SU-DHL-6 (cell line): ENCODE measurements around the gene SELENOT.

ENCODE experiments used
- CTCF ChIP-seq: fragments of 200-600 bp; sonication (generic); IDR thresholded peaks from one replicate; pipeline ENCODE4 v1.5.1; 2017; ENCODE audit warnings: antibody characterized with exemption, mild to moderate bottlenecking, low read length, moderate library complexity; ENCODE audit not compliant: insufficient read depth, poor library complexity, severe bottlenecking
- EZH2phosphoT487 ChIP-seq: fragments of 200-600 bp; sonication (generic), shearing (Covaris generic); conservative IDR thresholded peaks from 2 replicates; pipeline ENCODE4 v1.6.1; 2018; ENCODE audit warnings: mild to moderate bottlenecking, antibody characterized with exemption, low read length, moderate library complexity, mixed read lengths

- no peak for TF ChIP-seq CTCF
- no peak for TF ChIP-seq EZH2phosphoT487
These were observed 32.0 kb downstream of the SELENOT start for GRCh38 chr3:150635076-150635475.
